Naive thymus-derived CD4-positive, alpha-beta T cell (primary cell): ENCODE data around the gene TAF7. TPM values are rescaled to one million over a fixed set of nuclear protein-coding genes. Genes with fewer than 3 reads are reported as not detected.
A peak's percentile ranks its signal among the peaks of the same experiment; 100 is the strongest.

Experiments used
- ATAC-seq: fragments of 150-1000 bp; cut with Tn5 transposase; 2 replicates; pipeline ENCODE4 v1.10.0; 2021; ENCODE audit warnings: mild to moderate bottlenecking, moderate library complexity
- CTCF ChIA-PET: fragments of 350-600 bp; sonication (Branson Sonifier 250); formaldehyde crosslinking; loops from one replicate; lab custom pipeline; 2021; ENCODE audit warnings: antibody characterized with exemption; lab: Charles Lee
- POLR2A ChIA-PET: fragments of 350-600 bp; sonication (Branson Sonifier 250); formaldehyde crosslinking; loops from one replicate; lab custom pipeline; 2021; ENCODE audit warnings: antibody characterized with exemption, inconsistent platforms; lab: Charles Lee
- DNase-seq, 9 donors: peaks; one replicate each; pipeline versions ENCODE4 v3.0.0 to v3.0.0-alpha.2; 2020 to 2022; ENCODE audit warnings: mixed read lengths in 1 of 9
- H3K27ac ChIP-seq: one replicate; pipeline ENCODE4 v1.7.0; 2013; ENCODE audit warnings: mild to moderate bottlenecking, low read depth, low read length, moderate library complexity
- H3K27me3 ChIP-seq, 2 donors: one replicate each; pipeline ENCODE4 v1.7.0; 2013; ENCODE audit warnings: low read length in 2 of 2, mild to moderate bottlenecking in 2 of 2, moderate library complexity in 2 of 2; ENCODE audit not compliant: control insufficient read depth in 2 of 2, insufficient read depth in 2 of 2
- H3K36me3 ChIP-seq, 3 experiments: 1 replicate in 2 of 3; 2 replicates in 1 of 3; pipeline ENCODE4 v1.7.0; 2013; ENCODE audit warnings: low read length in 3 of 3, mild to moderate bottlenecking in 3 of 3, moderate library complexity in 1 of 3; ENCODE audit not compliant: insufficient read depth in 3 of 3, control insufficient read depth in 2 of 3
- H3K4me1 ChIP-seq, 2 donors: one replicate each; pipeline ENCODE4 v1.7.0; 2013; ENCODE audit warnings: low read length in 2 of 2, mild to moderate bottlenecking in 2 of 2, moderate library complexity in 1 of 2; ENCODE audit not compliant: control insufficient read depth in 2 of 2, insufficient read depth in 2 of 2
- H3K4me3 ChIP-seq: 2 replicates; pipeline ENCODE4 v1.7.0; 2013; ENCODE audit warnings: mild to moderate bottlenecking, low read length
- H3K9me3 ChIP-seq, 3 experiments: 1 replicate in 2 of 3; 2 replicates in 1 of 3; pipeline ENCODE4 v1.7.0; 2013; ENCODE audit warnings: low read length in 3 of 3; ENCODE audit not compliant: control insufficient read depth in 2 of 3
- H3K27ac Mint-ChIP-seq, 9 donors: one replicate each; pipeline ENCODE4 v1.8.0; 2020 to 2022; ENCODE audit warnings: mixed read lengths in 9 of 9, mild to moderate bottlenecking in 8 of 9, moderate library complexity in 5 of 9, inconsistent platforms in 2 of 9
- H3K27me3 Mint-ChIP-seq, 5 donors: one replicate each; pipeline ENCODE4 v1.8.0; 2021 to 2022; ENCODE audit warnings: mixed read lengths in 5 of 5, mild to moderate bottlenecking in 1 of 5
- H3K36me3 Mint-ChIP-seq, 5 donors: one replicate each; pipeline ENCODE4 v1.8.0; 2020 to 2022; ENCODE audit warnings: mixed read lengths in 5 of 5, mild to moderate bottlenecking in 3 of 5, inconsistent platforms in 1 of 5
- H3K4me1 Mint-ChIP-seq, 7 donors: one replicate each; pipeline ENCODE4 v1.8.0; 2020 to 2022; ENCODE audit warnings: mixed read lengths in 7 of 7, mild to moderate bottlenecking in 3 of 7, inconsistent platforms in 1 of 7
- H3K4me3 Mint-ChIP-seq, 10 donors: one replicate each; pipeline ENCODE4 v1.8.0; 2020 to 2022; ENCODE audit warnings: mild to moderate bottlenecking in 10 of 10, mixed read lengths in 10 of 10, moderate library complexity in 6 of 10, inconsistent platforms in 2 of 10
- H3K9me3 Mint-ChIP-seq, 11 donors: one replicate each; pipeline ENCODE4 v1.8.0; 2020 to 2022; ENCODE audit warnings: mixed read lengths in 11 of 11, mild to moderate bottlenecking in 4 of 11, inconsistent platforms in 1 of 11, moderate library complexity in 1 of 11
- intact Hi-C, 2 donors: fragments of 100-400 bp; cut with micrococcal nuclease; formaldehyde crosslinking; loops; one replicate each; pipeline ENCODE4 v1.15.1; 2023
- polyA plus RNA-seq, 2 donors: library from polyadenylated mRNA; unstranded; fragments of 300-500 nt; fragmentation: Illumina TruSeq; gene quantifications; one replicate each; pipeline ENCODE4 v1.2.3, GENCODE V29; 2021
- total RNA-seq, 6 experiments: library from RNA in 5 of 6; stranded (reverse) in 5 of 6; gene quantifications; 1 replicate in 5 of 6; 2 replicates in 1 of 6; pipeline ENCODE4 v1.2.3 and lab custom pipeline; 2021 to 2026

The TAF7 gene
- total and polyA plus RNA-seq, 7 experiments from 2014 or later: 64.5 to 242 (median 102) TPM

- POLR2A ChIA-PET: no interaction called here
- ATAC-seq (no peak), DNase-seq (no peak)
- H3K27ac ChIP-seq: no peak overlapping the region
- peaks cover 12 to 86% (median 22%) of the 10 kb centered on the region in 3 experiments for H3K9me3 ChIP-seq
- no peaks in the 10 kb centered on the region for H3K4me1 ChIP-seq
- intact Hi-C loops: no loop called here
- H3K4me3 ChIP-seq: no peak overlapping the region
- H3K27ac Mint-ChIP-seq: no peak overlapping the region
- no peaks in the 10 kb centered on the region for H3K27me3 ChIP-seq
- H3K4me1 Mint-ChIP-seq: peaks cover 4 to 17% (median 11%) of the 10 kb centered on the region in 7 donors
- H3K36me3 Mint-ChIP-seq: peaks cover 32 to 74% (median 57%) of the 10 kb centered on the region in 5 donors
- CTCF ChIA-PET: no interaction called here
- H3K9me3 Mint-ChIP-seq: peaks cover 23 to 98% (median 82%) of the 10 kb centered on the region in 11 donors
- H3K36me3 ChIP-seq: peaks cover 0 to 7% (median 0%) of the 10 kb centered on the region in 3 experiments
- no peak overlapping the region for H3K4me3 Mint-ChIP-seq
- no peaks in the 10 kb centered on the region for H3K27me3 Mint-ChIP-seq
These were observed 6.9 kb downstream of the TAF7 start for GRCh38 chr5:141313711-141314110.

- peaks cover 4 to 42% (median 25%) of the 10 kb centered on the region in 5 donors for H3K36me3 Mint-ChIP-seq
- H3K27ac ChIP-seq: no peak overlapping the region
- H3K9me3 ChIP-seq: peaks cover 4 to 80% (median 19%) of the 10 kb centered on the region in 3 experiments
- ChIA-PET CTCF (no interaction called here), POLR2A (no interaction called here)
- H3K27ac Mint-ChIP-seq: no peak overlapping the region
- no peaks in the 10 kb centered on the region for H3K36me3 ChIP-seq
- no peaks in the 10 kb centered on the region for H3K4me1 Mint-ChIP-seq
- no peaks in the 10 kb centered on the region for H3K27me3 ChIP-seq
- H3K4me3 ChIP-seq: no peak overlapping the region
- no peak for DNase-seq
- H3K4me3 Mint-ChIP-seq: no peak overlapping the region
- no peak for ATAC-seq
- no peaks in the 10 kb centered on the region for H3K27me3 Mint-ChIP-seq
- H3K9me3 Mint-ChIP-seq: peaks cover 8 to 97% (median 74%) of the 10 kb centered on the region in 11 donors
- H3K4me1 ChIP-seq: no peaks in the 10 kb centered on the region
- intact Hi-C loops: no loop called here
These were observed 14.0 kb downstream of the TAF7 start for GRCh38 chr5:141306630-141307029.

- Histone ChIP-seq H3K27ac (no peak within 1 kb of the TSS), H3K27me3 (no peaks in the 10 kb centered on the region), H3K36me3 (no peaks in the 10 kb centered on the region), H3K4me1 (no peaks in the 10 kb centered on the region), H3K9me3 (peaks cover 4 to 85% (median 25%) of the 10 kb centered on the region in 3 experiments), H3K4me3 (no peak within 1 kb of the TSS)
- CTCF ChIA-PET: interaction anchor here (0.6 kb wide), 1 partner anchor 215 kb away, joined by 3 read pairs; no protein-coding TSS in a partner anchor
- ATAC-seq: no peak
- DNase-seq: no peak
- H3K36me3 Mint-ChIP-seq: peaks cover 2 to 34% (median 24%) of the 10 kb centered on the region in 5 donors
- POLR2A ChIA-PET: no interaction called here
- H3K4me3 Mint-ChIP-seq: peak within 1 kb of the TSS in 2 of 10 donors; percentile 21 to 26
- H3K27me3 Mint-ChIP-seq: no peaks in the 10 kb centered on the region
- peak within 1 kb of the TSS in 1 of 9 donors; percentile 29 for H3K27ac Mint-ChIP-seq
- H3K4me1 Mint-ChIP-seq: no peaks in the 10 kb centered on the region
- intact Hi-C loops: no loop called here
- H3K9me3 Mint-ChIP-seq: peaks cover 7 to 97% (median 63%) of the 10 kb centered on the region in 11 donors
These were observed 16.8 kb downstream of the TAF7 start, which contains the start of gene SLC25A2 for GRCh38 chr5:141303756-141304155. TSS of gene SLC25A2 (minus strand) at chr5:141304049. CDS start at chr5:141303865, 184 bp downstream.

DNA sequence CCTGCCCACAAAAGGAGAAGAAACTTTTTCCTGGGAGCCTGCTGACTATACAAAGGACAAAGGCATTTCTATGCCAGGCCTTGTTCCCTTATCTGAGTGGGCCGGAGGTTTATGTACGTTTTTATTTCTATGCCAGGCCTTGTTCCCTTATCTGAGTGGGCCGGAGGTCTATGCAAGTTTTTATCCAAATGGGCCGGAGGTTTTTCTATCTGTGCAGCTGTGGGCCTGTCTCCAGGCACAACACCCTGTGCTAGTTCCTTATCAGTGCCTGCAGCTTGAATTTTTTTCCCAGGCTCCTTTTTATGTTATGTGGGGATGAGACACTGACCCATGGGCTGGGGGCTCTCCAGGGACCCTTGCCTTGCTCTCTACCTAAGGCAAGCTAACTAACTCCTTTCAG is 22.2 kb downstream of the TAF7 start:
- CTCF ChIA-PET: no interaction called here
- peaks cover 19 to 100% (median 64%) of the 10 kb centered on the region in 11 donors for H3K9me3 Mint-ChIP-seq

DNA sequence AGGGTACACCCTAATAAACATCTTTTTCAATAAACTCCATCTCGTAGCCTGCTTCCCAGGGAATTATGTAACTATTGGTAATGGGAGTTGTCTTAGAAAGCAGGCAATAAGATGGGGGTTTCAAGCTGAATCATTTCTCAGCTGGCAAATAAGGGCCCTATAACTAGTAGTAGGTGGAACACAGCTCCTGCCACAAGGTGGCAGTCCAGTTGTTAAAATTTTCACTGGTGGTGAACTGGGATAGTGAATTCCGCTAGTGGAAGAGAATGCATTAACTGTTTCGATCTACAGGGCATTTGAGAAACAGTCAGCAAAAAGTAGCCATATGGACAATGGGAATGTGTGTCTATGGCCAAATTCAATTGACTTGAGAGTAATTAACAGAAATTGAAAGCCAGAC is 47.7 kb downstream of the TAF7 start:
- POLR2A ChIA-PET: no interaction called here

More for the DNA sequence above, 22.2 kb downstream of the TAF7 start:
- Histone ChIP-seq H3K4me3 (no peak overlapping the region), H3K36me3 (no peaks in the 10 kb centered on the region), H3K27ac (no peak overlapping the region), H3K4me1 (no peaks in the 10 kb centered on the region), H3K9me3 (peaks cover 0 to 62% (median 16%) of the 10 kb centered on the region in 3 experiments), H3K27me3 (no peaks in the 10 kb centered on the region)
- no peaks in the 10 kb centered on the region for H3K4me1 Mint-ChIP-seq
- H3K4me3 Mint-ChIP-seq: no peak overlapping the region
- no peak for ATAC-seq
- H3K36me3 Mint-ChIP-seq: peaks cover 3 to 59% (median 54%) of the 10 kb centered on the region in 5 donors
- POLR2A ChIA-PET: no interaction called here
- H3K27ac Mint-ChIP-seq: no peak overlapping the region
- intact Hi-C loops: no loop called here
- H3K27me3 Mint-ChIP-seq: no peaks in the 10 kb centered on the region
- DNase-seq: no peak

GRCh38 chr5:141269195-141269594 is 51.4 kb downstream of the TAF7 start:
- CTCF ChIA-PET: no interaction called here
- no peak overlapping the region for H3K27ac ChIP-seq
- no peaks in the 10 kb centered on the region for H3K4me1 Mint-ChIP-seq
- H3K9me3 Mint-ChIP-seq: peaks cover 10 to 100% (median 61%) of the 10 kb centered on the region in 11 donors
- peaks cover 4 to 87% (median 20%) of the 10 kb centered on the region in 3 experiments for H3K9me3 ChIP-seq
- no peaks in the 10 kb centered on the region for H3K36me3 ChIP-seq
- H3K36me3 Mint-ChIP-seq: peaks cover 0 to 71% (median 32%) of the 10 kb centered on the region in 5 donors
- H3K4me1 ChIP-seq: no peaks in the 10 kb centered on the region
- intact Hi-C loops: no loop called here
- H3K27me3 Mint-ChIP-seq: no peaks in the 10 kb centered on the region
- POLR2A ChIA-PET: no interaction called here
- no peak overlapping the region for H3K4me3 ChIP-seq
- H3K27ac Mint-ChIP-seq: no peak overlapping the region
- DNase-seq (no peak), ATAC-seq (no peak)
- H3K27me3 ChIP-seq: no peaks in the 10 kb centered on the region
- H3K4me3 Mint-ChIP-seq: no peak overlapping the region

More for the DNA sequence above, 47.7 kb downstream of the TAF7 start:
- Histone ChIP-seq H3K27ac (no peak overlapping the region), H3K9me3 (peaks cover 4 to 84% (median 18%) of the 10 kb centered on the region in 3 experiments), H3K4me1 (no peaks in the 10 kb centered on the region), H3K36me3 (no peaks in the 10 kb centered on the region), H3K4me3 (no peak overlapping the region), H3K27me3 (no peaks in the 10 kb centered on the region)
- peaks cover 9 to 100% (median 57%) of the 10 kb centered on the region in 11 donors for H3K9me3 Mint-ChIP-seq
- no peaks in the 10 kb centered on the region for H3K4me1 Mint-ChIP-seq
- intact Hi-C loops: no loop called here
- no peaks in the 10 kb centered on the region for H3K27me3 Mint-ChIP-seq
- ATAC-seq (no peak), DNase-seq (no peak)
- H3K36me3 Mint-ChIP-seq: peaks cover 0 to 56% (median 25%) of the 10 kb centered on the region in 5 donors
- no peak overlapping the region for H3K27ac Mint-ChIP-seq
- CTCF ChIA-PET: no interaction called here
- H3K4me3 Mint-ChIP-seq: no peak overlapping the region
